ENCODE results near the gene CYB5A.
"Not testable (repeated sequence)": the region's sequence is repeated elsewhere in the genome, so short reads cannot be mapped to it uniquely, and the experiment has no call there.

Gene CYB5A

GRCh38 chr18:74292982-74293381 lies 1.2 kb upstream of the CYB5A start:
- not testable (repeated sequence) for DNase-seq

GRCh38 chr18:74292541-74292858 lies 737 bp upstream of the CYB5A start:
- DNase-seq, result no peak

- no peak for DNase-seq
Observed at GRCh38 chr18:74291472-74291770, 342 bp downstream of the CYB5A start.

GRCh38 chr18:74290794-74291471 lies 830 bp downstream of the CYB5A start:
- peak; percentile 1 for DNase-seq

GRCh38 chr18:74290021-74290420 lies 1.7 kb downstream of the CYB5A start:
- DNase-seq, result no peak

- no peak for DNase-seq
Observed at GRCh38 chr18:74289137-74289536, 2.6 kb downstream of the CYB5A start.

- DNase-seq, result no peak
Observed at GRCh38 chr18:74288730-74289129, 3.0 kb downstream of the CYB5A start.

GRCh38 chr18:74288041-74288440 lies 3.7 kb downstream of the CYB5A start:
- DNase-seq, result no peak

GRCh38 chr18:74286856-74287255 lies 4.9 kb downstream of the CYB5A start:
- DNase-seq, result no peak

GRCh38 chr18:74286106-74286855 lies 5.5 kb downstream of the CYB5A start:
- no peak for DNase-seq

GRCh38 chr18:74285583-74285982 lies 6.2 kb downstream of the CYB5A start:
- not testable (repeated sequence) for DNase-seq

- no peak for DNase-seq
Observed at GRCh38 chr18:74284980-74285355, 6.8 kb downstream of the CYB5A start.

GRCh38 chr18:74284191-74284979 lies 7.4 kb downstream of the CYB5A start:
- no peak for DNase-seq

GRCh38 chr18:74283646-74284045 lies 8.1 kb downstream of the CYB5A start:
- DNase-seq, result no peak

GRCh38 chr18:74282755-74283554 lies 8.8 kb downstream of the CYB5A start:
- DNase-seq, result no peak

GRCh38 chr18:74281980-74282754 lies 9.6 kb downstream of the CYB5A start:
- DNase-seq, result no peak

- peak; percentile 30 for DNase-seq
Observed at GRCh38 chr18:74281011-74281979, 10.5 kb downstream of the CYB5A start.

GRCh38 chr18:74278983-74279382 lies 12.8 kb downstream of the CYB5A start:
- no peak for DNase-seq

GRCh38 chr18:74278058-74278457 lies 13.7 kb downstream of the CYB5A start:
- DNase-seq, result no peak

- no peak for DNase-seq
Observed at GRCh38 chr18:74277296-74277695, 14.5 kb downstream of the CYB5A start.

- no peak for DNase-seq
Observed at GRCh38 chr18:74276609-74277008, 15.2 kb downstream of the CYB5A start.

Measured in NCI-H2171 treated with DMSO at 0.1 percent for 48 hours (cell line).